Prostate gland (tissue), 2 donors: ENCODE measurements around the gene FAM168A. TPM values are rescaled to one million over a fixed set of nuclear protein-coding genes. Genes with fewer than 3 reads are reported as not detected.

Experiments used
- DNase-seq: peaks from one replicate; pipeline ENCODE4 v3.0.0-alpha.2; 2019; ENCODE audit warnings: low spot score
- H3K27ac ChIP-seq, 2 donors: fragments of 200-600 bp; sonication (generic); 2 replicates each; pipeline ENCODE4 v1.5.1; 2017 to 2019
- H3K27me3 ChIP-seq: fragments of 200-600 bp; sonication (generic); replicated peaks from 2 replicates; pipeline ENCODE4 v1.5.1; 2019; ENCODE audit not compliant: insufficient read depth
- H3K36me3 ChIP-seq, 2 donors: fragments of 200-600 bp; sonication (generic); 1 replicate in 1 of 2; 2 replicates in 1 of 2; pipeline versions ENCODE4 v1.5.1 to v1.8.1; 2017 to 2019
- H3K4me1 ChIP-seq: fragments of 200-600 bp; sonication (generic); replicated peaks from 2 replicates; pipeline ENCODE4 v1.5.1; 2019
- H3K4me3 ChIP-seq, 2 donors: fragments of 200-600 bp; sonication (generic); 2 replicates each; pipeline ENCODE4 v1.5.1; 2017 to 2019
- H3K9me3 ChIP-seq: fragments of 200-600 bp; sonication (generic); 2 replicates; pipeline ENCODE4 v1.5.1; 2017
- POLR2A ChIP-seq: fragments of 450-650 bp; IDR thresholded peaks from one replicate; pipeline ENCODE4 v1.6.1; 2016; ENCODE audit warnings: antibody characterized with exemption, mild to moderate bottlenecking
- POLR2AphosphoS5 ChIP-seq: sonication (generic); formaldehyde crosslinking; IDR thresholded peaks from one replicate; pipeline ENCODE4 v1.6.1; 2017; ENCODE audit warnings: antibody characterized with exemption
- WGBS: methylation state at CpG from one replicate; pipeline ENCODE4 v1.1.5; 2018; 5-methylcytosine and 5-hydroxymethylcytosine counted together
- intact Hi-C: fragments of 100-400 bp; cut with DNase I; formaldehyde crosslinking; loops from one replicate; pipeline ENCODE4 v1.14.2; 2022
- total RNA-seq, 2 donors: library from RNA; depleted of rRNA; stranded (reverse); fragments of >200 nt; gene quantifications; one replicate each; pipeline ENCODE4 v1.1.0, GENCODE V29; 2016
- TF ChIP-seq, protein P1 (sequence below), 4 experiments: fragments of 200-600 bp in 2 of 4; fragments of 450-650 bp in 2 of 4; sonication (generic) in 2 of 4; IDR thresholded peaks; 1 replicate in 3 of 4; 2 replicates in 1 of 4; pipeline ENCODE4 v1.5.1; 2016 to 2019; ENCODE audit warnings: antibody characterized with exemption in 4 of 4, mild to moderate bottlenecking in 2 of 4, moderate library complexity in 2 of 4

FAM168A gene
- total RNA-seq, 2 donors from 2014 or later: 27.3 to 38.3 TPM

DNA sequence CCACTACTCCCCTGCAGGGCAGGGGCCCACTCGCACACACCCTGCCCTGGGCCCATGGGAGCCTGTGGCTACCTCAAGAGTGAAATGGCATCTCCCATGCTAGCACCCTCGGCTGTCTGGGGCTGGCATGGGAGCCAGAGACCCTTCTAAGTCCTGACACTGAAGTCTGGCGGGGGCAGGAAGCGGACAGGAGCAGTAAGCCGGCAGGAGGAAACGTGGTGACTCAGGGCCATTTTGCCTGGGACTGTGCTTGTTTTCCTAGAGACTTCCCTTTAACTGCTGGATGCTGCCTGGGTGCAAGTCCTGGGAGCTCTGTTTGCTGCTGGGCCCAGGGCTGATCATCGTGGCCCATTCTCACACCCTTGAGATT, 204.9 kb downstream of the FAM168A start:
- H3K4me1 ChIP-seq: no peaks in the 10 kb centered on the region
- TF ChIP-seq POLR2AphosphoS5: no peak
- no peak for TF ChIP-seq POLR2A
- TF ChIP-seq, protein P1, sequence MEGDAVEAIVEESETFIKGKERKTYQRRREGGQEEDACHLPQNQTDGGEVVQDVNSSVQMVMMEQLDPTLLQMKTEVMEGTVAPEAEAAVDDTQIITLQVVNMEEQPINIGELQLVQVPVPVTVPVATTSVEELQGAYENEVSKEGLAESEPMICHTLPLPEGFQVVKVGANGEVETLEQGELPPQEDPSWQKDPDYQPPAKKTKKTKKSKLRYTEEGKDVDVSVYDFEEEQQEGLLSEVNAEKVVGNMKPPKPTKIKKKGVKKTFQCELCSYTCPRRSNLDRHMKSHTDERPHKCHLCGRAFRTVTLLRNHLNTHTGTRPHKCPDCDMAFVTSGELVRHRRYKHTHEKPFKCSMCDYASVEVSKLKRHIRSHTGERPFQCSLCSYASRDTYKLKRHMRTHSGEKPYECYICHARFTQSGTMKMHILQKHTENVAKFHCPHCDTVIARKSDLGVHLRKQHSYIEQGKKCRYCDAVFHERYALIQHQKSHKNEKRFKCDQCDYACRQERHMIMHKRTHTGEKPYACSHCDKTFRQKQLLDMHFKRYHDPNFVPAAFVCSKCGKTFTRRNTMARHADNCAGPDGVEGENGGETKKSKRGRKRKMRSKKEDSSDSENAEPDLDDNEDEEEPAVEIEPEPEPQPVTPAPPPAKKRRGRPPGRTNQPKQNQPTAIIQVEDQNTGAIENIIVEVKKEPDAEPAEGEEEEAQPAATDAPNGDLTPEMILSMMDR (IDR thresholded peaks at IDR 0.05): no peak
- H3K27ac ChIP-seq: no peak overlapping the region
- intact Hi-C loops: loop anchor here (5.0 kb wide), 2 partner anchors 41 to 86 kb away; partner anchors contain the start of gene ARHGEF17
- DNase-seq: no peak
- no peaks in the 10 kb centered on the region for H3K36me3 ChIP-seq
- no peaks in the 10 kb centered on the region for H3K9me3 ChIP-seq
- WGBS: 88% methylated on average over 6 of the region's 7 CpGs
- no peak overlapping the region for H3K4me3 ChIP-seq
- no peaks in the 10 kb centered on the region for H3K27me3 ChIP-seq

DNA sequence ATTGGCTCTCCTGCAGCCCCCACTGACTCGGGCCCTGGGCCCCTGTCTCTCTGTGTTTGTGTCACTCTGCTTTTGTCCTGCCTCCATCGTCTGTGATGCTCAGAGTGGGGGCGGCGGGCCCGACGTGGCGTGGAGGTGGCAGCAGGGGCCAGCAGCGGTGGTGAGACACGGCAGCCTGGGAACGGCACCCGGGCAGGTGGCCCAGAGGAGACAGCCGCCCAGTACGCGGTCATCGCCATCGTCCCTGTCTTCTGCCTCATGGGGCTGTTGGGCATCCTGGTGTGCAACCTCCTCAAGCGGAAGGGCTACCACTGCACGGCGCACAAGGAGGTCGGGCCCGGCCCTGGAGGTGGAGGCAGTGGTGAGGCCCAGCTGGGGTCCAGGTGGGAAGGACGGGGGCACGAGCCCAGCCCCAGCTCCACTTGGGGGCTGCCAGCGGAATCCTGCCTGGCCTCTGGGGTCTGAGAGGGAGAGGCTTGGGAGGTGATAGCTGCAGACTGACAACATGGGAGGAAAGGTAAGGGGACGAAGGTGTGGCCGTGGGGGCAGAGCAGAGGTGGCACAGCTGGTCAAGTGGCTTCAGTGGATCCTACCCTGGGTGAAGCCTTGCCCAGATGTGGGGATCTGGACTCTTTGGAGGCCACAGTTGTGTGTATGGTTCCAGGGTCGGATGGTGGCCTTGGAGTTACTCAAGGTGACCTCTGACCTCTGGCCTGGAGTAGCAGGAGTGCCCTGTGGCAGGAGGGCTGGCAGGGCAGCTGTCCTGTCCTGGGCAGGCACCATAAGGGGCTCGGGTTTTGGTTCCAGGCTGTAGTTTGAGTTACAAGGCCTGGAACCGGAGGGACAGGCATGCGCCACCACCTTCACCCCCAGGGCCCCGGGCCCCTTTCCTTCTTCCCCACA, 205.6 kb downstream of the FAM168A start:
- Histone ChIP-seq H3K27ac (no peak overlapping the region), H3K4me1 (no peaks in the 10 kb centered on the region), H3K9me3 (no peaks in the 10 kb centered on the region), H3K4me3 (no peak overlapping the region), H3K36me3 (no peaks in the 10 kb centered on the region), H3K27me3 (no peaks in the 10 kb centered on the region)
- TF ChIP-seq, protein P1 (IDR thresholded peaks at IDR 0.05): no peak
- TF ChIP-seq POLR2A (no peak), POLR2AphosphoS5 (no peak)
- WGBS: 95% methylated on average over 29 of the region's 31 CpGs
- no peak for DNase-seq
- intact Hi-C loops: loop anchor here (5.0 kb wide), 2 partner anchors 40 to 85 kb away; partner anchors contain the start of gene ARHGEF17

DNA sequence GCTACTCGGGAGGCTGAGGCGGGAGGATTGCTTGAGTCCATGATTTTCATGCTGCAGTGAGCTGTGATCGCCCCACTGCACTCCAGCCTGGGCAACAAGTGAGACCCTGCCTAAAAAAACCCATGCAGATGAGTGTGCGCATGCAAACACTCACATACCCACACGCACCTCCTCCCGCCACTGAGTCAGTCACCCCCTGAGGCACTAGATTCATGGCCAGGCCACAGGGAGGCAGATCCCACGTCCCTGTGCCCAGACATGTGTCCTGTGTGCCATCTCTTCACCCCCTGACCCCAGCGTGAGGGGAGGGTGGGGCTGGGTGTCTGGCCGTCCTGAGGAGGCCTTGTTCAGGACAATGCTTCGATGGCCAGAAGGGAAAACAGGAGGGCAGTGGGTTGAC, 206.2 kb downstream of the FAM168A start:
- Histone ChIP-seq H3K4me1 (no peaks in the 10 kb centered on the region), H3K36me3 (no peaks in the 10 kb centered on the region), H3K9me3 (no peaks in the 10 kb centered on the region), H3K4me3 (no peak overlapping the region), H3K27ac (no peak overlapping the region), H3K27me3 (no peaks in the 10 kb centered on the region)
- no peak for TF ChIP-seq POLR2A
- TF ChIP-seq, protein P1 (IDR thresholded peaks at IDR 0.05): no peak
- TF ChIP-seq POLR2AphosphoS5: no peak
- 92% methylated on average over 10 of the region's 10 CpGs for WGBS
- no peak for DNase-seq
- intact Hi-C loops: loop anchor here (5.0 kb wide), 2 partner anchors 39 to 84 kb away; partner anchors contain the start of gene ARHGEF17

DNA sequence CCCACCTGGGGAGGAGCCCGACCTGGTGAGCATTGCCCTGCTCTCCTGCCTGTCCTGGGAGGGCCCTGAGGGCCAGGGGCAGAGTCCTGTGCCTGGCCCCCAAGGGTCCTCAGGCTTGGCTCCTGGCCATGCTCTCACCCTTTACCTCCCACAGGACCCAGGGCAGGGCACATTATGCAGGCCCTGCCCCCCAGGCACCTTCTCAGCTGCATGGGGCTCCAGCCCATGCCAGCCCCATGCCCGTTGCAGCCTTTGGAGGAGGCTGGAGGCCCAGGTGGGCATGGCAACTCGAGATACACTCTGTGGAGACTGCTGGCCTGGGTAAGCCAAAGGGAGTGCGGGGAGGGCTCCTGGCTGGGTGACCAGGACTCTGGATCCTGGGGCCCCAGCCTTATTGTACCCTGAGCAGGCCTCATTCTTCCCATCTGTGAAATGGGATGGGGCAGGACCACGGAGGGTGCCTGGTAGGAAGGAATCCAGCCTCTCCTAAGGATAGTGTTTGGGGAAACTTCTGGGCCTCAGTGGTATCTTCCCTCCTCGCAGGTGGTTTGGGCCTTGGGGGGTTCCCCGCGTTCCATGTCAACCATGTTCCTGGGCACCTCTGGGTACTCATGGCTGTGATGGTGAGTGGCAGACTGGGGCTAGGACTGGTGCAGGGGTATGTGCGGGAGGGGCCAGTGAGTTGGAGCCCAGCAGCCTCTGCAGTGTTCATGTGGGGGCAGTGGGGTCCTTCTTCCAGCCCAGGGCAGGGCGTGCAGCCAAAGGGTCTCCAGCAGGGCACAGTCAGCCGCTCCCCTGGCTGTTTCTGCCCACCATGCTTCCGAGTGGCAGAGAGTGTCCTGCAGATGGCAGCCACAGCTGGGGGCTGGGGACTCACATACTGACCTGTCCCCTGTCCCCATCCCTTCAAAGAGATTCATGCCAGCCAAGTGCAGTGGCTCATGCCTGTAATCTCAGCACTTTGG, 207.0 kb downstream of the FAM168A start:
- no peak overlapping the region for H3K27ac ChIP-seq
- no peak for DNase-seq
- H3K4me1 ChIP-seq: no peaks in the 10 kb centered on the region
- H3K4me3 ChIP-seq: no peak overlapping the region
- H3K27me3 ChIP-seq: no peaks in the 10 kb centered on the region
- 92% methylated on average over 12 of the region's 12 CpGs for WGBS
- TF ChIP-seq POLR2A (no peak), POLR2AphosphoS5 (no peak)
- TF ChIP-seq, protein P1 (IDR thresholded peaks at IDR 0.05): no peak
- no peaks in the 10 kb centered on the region for H3K9me3 ChIP-seq
- H3K36me3 ChIP-seq: no peaks in the 10 kb centered on the region
- intact Hi-C loops: loop anchor here (5.0 kb wide), 2 partner anchors 39 to 84 kb away; partner anchors contain the start of gene ARHGEF17
